GM21717 (cell line): ENCODE data around the gene PRELP.
"Not testable (repeated sequence)": the region's sequence is repeated elsewhere in the genome, so short reads cannot be mapped to it uniquely, and the experiment has no call there.

Source experiments
- ATAC-seq: cut with Tn5 transposase; IDR thresholded peaks from one replicate; pipeline ENCODE4 v1.9.1; 2021; ENCODE audit warnings: mild to moderate bottlenecking, moderate library complexity; ENCODE audit not compliant: unreplicated experiment

Gene PRELP

GRCh38 chr1:203505526-203506204, 30.1 kb downstream of the PRELP start:
- ATAC-seq: no peak

GRCh38 chr1:203506858-203507626, 31.4 kb downstream of the PRELP start:
- ATAC-seq: no peak

GRCh38 chr1:203507759-203508158, 32.2 kb downstream of the PRELP start:
- no peak for ATAC-seq

- ATAC-seq: no peak
Measured at GRCh38 chr1:203508463-203509073, 33.0 kb downstream of the PRELP start.

GRCh38 chr1:203509135-203509534, 33.5 kb downstream of the PRELP start:
- ATAC-seq: no peak

GRCh38 chr1:203511513-203511912, 35.9 kb downstream of the PRELP start:
- no peak for ATAC-seq

GRCh38 chr1:203511930-203512329, 36.3 kb downstream of the PRELP start:
- ATAC-seq: no peak

- ATAC-seq: no peak
Measured at GRCh38 chr1:203512517-203512847, 36.9 kb downstream of the PRELP start.

- ATAC-seq: no peak
Measured at GRCh38 chr1:203512848-203513584, 37.4 kb downstream of the PRELP start.

GRCh38 chr1:203513585-203514031, 38.0 kb downstream of the PRELP start:
- no peak for ATAC-seq

GRCh38 chr1:203516184-203516583, 40.6 kb downstream of the PRELP start:
- no peak for ATAC-seq

- ATAC-seq: no peak
Measured at GRCh38 chr1:203516906-203517305, 41.3 kb downstream of the PRELP start.

- ATAC-seq: no peak
Measured at GRCh38 chr1:203517426-203518110, 42.0 kb downstream of the PRELP start.

GRCh38 chr1:203518139-203518538, 42.5 kb downstream of the PRELP start:
- ATAC-seq: not testable (repeated sequence)

- no peak for ATAC-seq
Measured at GRCh38 chr1:203518541-203518940, 42.9 kb downstream of the PRELP start.

- no peak for ATAC-seq
Measured at GRCh38 chr1:203519053-203519840, 43.6 kb downstream of the PRELP start.

- no peak for ATAC-seq
Measured at GRCh38 chr1:203519896-203520295, 44.3 kb downstream of the PRELP start.

- ATAC-seq: no peak
Measured at GRCh38 chr1:203520315-203520714, 44.7 kb downstream of the PRELP start.

GRCh38 chr1:203521074-203521794, 45.6 kb downstream of the PRELP start:
- ATAC-seq: no peak
